Stomach (tissue), 4 donors: Measurements from ENCODE around the gene TLR6.

Experiments
- CTCF ChIP-seq, 7 experiments: fragments of 450-650 bp in 4 of 7; fragments of 200-600 bp in 3 of 7; sonication (generic) in 3 of 7; IDR thresholded peaks; one replicate each; pipeline ENCODE4 v1.5.1; 2016 to 2019; ENCODE audit warnings: antibody characterized with exemption in 7 of 7, control low read depth in 2 of 7, mild to moderate bottlenecking in 1 of 7
- POLR2A ChIP-seq, 4 donors: fragments of 450-650 bp; IDR thresholded peaks; one replicate each; pipeline ENCODE4 v1.6.1; 2016; ENCODE audit warnings: antibody characterized with exemption in 4 of 4, control low read depth in 2 of 4, mild to moderate bottlenecking in 1 of 4, moderate library complexity in 1 of 4

DNA sequence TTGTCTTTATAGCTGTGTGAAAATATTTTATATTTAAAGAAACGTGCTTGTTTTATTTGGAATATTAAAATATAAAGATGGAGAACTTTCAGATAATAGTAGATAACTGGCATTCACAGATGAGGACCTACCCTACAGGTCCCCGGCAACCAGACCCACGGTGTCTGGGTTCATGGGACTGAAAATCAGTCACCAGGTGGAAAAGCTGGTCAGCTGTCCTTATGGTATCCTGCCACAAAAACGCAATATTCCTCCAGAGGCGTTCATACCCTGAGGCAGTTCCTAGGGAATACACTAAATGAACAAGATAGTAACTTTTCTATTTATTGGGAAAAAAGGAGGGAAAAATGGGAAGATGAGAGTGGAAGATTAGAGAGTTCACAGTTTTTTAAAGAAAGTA, 1.2 kb downstream of the TLR6 start:
- TF ChIP-seq CTCF (IDR thresholded peaks at IDR 0.05) = no peak
- TF ChIP-seq POLR2A (IDR thresholded peaks at IDR 0.05) = no peak
